Renal cortex interstitium (tissue), 11 donors: ENCODE results near the gene FAM53B. TPM values are rescaled to one million over a fixed set of nuclear protein-coding genes. Genes with fewer than 3 reads are reported as not detected.

ENCODE experiments used
- DNase-seq, 11 donors: peaks; one replicate each; pipeline ENCODE4 v3.0.0-alpha.2; 2013; ENCODE audit warnings: low read depth in 9 of 11, low spot score in 4 of 11; ENCODE audit errors: extremely low read depth in 1 of 11
- polyA plus RNA-seq, 3 donors: library from polyadenylated mRNA; unstranded; fragments of 120-200 nt; gene quantifications; one replicate each; pipeline ENCODE4 v1.2.1, GENCODE V29; 2013; ENCODE audit not compliant: insufficient read length in 3 of 3

The FAM53B gene
- polyA plus RNA-seq, 3 donors = 22.3 to 32.5 (median 29.1) TPM

- no peak for DNase-seq
These were observed 99.3 kb downstream of the FAM53B start for GRCh38 chr10:124644771-124645415.

- no peak for DNase-seq
These were observed 99.9 kb downstream of the FAM53B start for GRCh38 chr10:124644236-124644635.

- no peak for DNase-seq
These were observed 100.7 kb downstream of the FAM53B start for GRCh38 chr10:124643330-124644009.

- DNase-seq = no peak
These were observed 102.0 kb downstream of the FAM53B start for GRCh38 chr10:124642088-124642710.

- DNase-seq = no peak
These were observed 102.7 kb downstream of the FAM53B start for GRCh38 chr10:124641282-124642087.

- DNase-seq = no peak
These were observed 103.5 kb downstream of the FAM53B start for GRCh38 chr10:124640538-124641231.

- DNase-seq = no peak
These were observed 104.1 kb downstream of the FAM53B start for GRCh38 chr10:124640056-124640455.

GRCh38 chr10:124639646-124640045 lies 104.5 kb downstream of the FAM53B start:
- no peak for DNase-seq

GRCh38 chr10:124639206-124639605 lies 105.0 kb downstream of the FAM53B start:
- DNase-seq = no peak

- DNase-seq = no peak
These were observed 106.4 kb downstream of the FAM53B start for GRCh38 chr10:124637746-124638145.

- DNase-seq = no peak
These were observed 107.0 kb downstream of the FAM53B start for GRCh38 chr10:124637091-124637700.

GRCh38 chr10:124636271-124636995 lies 107.7 kb downstream of the FAM53B start:
- no peak for DNase-seq

GRCh38 chr10:124632566-124632965 lies 111.6 kb downstream of the FAM53B start:
- DNase-seq = no peak

- DNase-seq = no peak
These were observed 112.1 kb downstream of the FAM53B start for GRCh38 chr10:124632064-124632531.

GRCh38 chr10:124630551-124630950 lies 113.6 kb downstream of the FAM53B start:
- DNase-seq = no peak

- no peak for DNase-seq
These were observed 114.3 kb downstream of the FAM53B start for GRCh38 chr10:124629842-124630241.

- no peak for DNase-seq
These were observed 114.8 kb downstream of the FAM53B start for GRCh38 chr10:124629415-124629814.

- no peak for DNase-seq
These were observed 115.5 kb downstream of the FAM53B start for GRCh38 chr10:124628676-124629021.
